NCI-H2081 (cell line): Measurements from ENCODE around the gene RNF2.
"Not testable (repeated sequence)": the region's sequence is repeated elsewhere in the genome, so short reads cannot be mapped to it uniquely, and the experiment has no call there.

ENCODE experiments used
- DNase-seq, 2 experiments: peaks; one replicate each; lab custom pipeline; 2025; lab: John Stamatoyannopoulos, UW

Gene RNF2

DNA sequence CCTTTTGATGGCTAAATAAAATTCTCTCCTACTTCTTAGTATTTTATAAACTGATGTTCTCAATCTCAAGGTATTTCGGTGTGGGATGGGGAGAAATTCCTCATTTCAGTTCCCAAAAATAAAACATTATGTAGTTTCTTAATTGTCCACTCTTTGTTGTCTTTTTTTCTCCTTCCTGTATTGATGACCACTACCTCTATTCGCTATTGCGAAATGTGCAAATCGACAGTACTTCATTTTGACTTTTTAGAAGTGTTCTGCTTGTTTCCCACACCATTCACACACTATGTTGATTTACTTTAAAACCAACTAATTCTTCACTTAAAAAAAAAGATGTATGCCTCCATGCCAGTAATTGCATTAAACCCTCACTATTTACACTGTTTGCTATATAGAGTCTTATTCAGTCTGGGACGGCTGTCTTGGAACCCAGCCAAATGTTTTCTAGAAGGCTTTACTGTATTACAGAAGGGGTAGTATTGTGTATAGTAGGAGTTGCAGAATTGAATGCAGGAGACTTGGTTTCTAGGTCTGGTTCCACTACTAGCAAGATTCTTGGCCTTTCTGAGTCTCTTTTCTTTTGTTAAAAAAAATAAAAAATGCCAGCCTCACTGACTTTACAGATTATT, 5.6 kb downstream of the RNF2 start:
- DNase-seq = peak; percentile 12 to 38

DNA sequence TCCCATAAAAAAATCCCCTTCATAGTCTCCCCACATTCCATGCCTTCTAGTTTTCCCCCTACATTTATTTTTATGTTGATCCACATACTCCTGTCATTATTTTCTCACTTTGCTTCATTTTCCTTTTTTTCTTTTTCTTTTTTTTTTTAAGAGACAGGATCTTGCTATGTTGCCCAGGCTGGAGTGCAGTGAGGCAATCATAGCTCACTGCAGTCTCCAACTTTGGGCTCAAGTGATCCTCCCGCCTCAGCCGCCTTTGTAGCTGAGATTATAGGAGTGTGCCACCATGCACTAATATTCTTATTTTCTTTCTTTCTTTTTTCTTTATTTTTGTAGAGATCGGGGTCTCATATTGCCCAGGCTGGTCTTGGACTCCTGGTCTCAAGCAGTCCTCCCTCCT, 7.8 kb downstream of the RNF2 start:
- DNase-seq = no peak

GRCh38 chr1:185054365-185055060, 9.2 kb downstream of the RNF2 start:
- no peak for DNase-seq

- no peak for DNase-seq
Observed at GRCh38 chr1:185058110-185058509, 12.8 kb downstream of the RNF2 start.

DNA sequence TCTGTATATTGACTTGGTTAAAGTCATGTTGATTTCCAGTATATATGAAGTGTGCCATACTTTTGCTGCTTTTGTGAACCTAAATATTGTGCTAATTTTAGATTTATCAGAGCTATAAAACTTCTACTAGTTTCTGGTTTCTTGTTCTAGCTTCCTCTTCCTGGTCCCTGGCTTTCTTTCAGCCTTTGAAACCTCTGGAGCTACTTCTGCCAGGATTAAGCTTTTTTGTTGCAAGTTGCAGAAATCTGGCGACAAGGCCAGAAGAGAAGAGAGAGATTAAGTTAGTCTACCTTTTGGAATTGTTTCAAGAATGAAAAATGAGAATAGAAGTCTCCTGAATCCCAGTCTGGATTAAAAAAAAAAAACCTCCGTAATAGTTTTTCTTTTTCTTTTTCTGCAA, 13.5 kb downstream of the RNF2 start:
- no peak for DNase-seq

GRCh38 chr1:185059950-185060571, 14.7 kb downstream of the RNF2 start:
- DNase-seq = no peak

GRCh38 chr1:185062710-185063370, 17.5 kb downstream of the RNF2 start:
- DNase-seq = no peak

DNA sequence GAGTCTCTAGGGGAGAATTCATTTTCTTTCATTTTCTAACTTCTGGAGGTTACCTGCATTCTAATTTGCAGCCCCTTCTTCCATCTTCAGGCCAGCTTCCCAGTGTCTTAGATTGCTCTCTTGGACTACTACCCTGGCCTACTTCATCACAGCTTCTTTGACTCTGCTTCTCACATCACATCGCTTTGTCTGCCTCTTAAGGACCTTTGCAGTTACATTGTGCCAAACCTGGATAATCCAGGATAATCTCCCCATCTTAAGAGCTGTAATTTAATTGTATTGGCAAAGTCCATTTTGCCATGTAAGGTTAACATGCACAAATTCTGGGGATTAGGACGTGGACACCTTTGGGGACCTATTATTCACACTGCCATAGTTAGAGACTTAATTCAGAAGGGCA, 18.4 kb downstream of the RNF2 start:
- no peak for DNase-seq

GRCh38 chr1:185065006-185065405, 19.6 kb downstream of the RNF2 start:
- not testable (repeated sequence) for DNase-seq

DNA sequence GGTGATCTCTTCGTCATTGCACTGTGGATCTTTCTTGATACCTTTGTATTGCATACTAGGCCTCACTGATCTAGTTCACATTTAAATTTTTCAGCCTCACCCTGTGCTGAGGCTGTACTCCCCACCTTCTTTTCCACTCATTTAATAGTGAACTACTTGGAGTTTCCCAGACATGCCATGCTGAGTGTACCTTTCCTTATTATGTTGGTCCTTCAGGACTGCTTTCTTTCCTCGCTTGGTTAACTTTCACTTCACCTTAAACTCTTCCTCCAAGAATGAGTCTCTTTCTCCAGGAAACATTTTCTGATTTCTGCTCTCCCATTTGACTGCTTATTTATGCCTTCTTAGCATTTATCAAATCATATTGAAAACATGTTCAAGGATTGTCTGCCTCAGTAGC, 20.8 kb downstream of the RNF2 start:
- DNase-seq = no peak

DNA sequence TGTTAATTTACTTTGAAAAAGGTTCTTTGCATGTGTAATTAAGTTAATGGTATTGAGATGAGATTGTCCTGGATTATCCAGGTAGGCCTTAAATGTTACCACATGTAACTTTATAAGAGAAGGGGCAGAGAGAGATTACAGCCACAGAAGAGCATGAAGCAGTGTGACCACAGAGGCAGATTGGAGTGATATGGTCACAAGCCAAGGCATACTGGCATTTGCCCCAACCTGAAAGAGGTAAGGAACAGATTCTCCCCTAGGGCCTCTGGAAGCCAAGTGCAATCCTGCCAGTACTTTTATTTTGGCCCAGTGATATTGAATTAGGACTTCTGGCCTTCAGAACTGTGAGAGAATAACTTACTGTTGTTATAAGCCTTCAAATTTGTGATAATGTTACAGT, 23.0 kb downstream of the RNF2 start:
- no peak for DNase-seq

DNA sequence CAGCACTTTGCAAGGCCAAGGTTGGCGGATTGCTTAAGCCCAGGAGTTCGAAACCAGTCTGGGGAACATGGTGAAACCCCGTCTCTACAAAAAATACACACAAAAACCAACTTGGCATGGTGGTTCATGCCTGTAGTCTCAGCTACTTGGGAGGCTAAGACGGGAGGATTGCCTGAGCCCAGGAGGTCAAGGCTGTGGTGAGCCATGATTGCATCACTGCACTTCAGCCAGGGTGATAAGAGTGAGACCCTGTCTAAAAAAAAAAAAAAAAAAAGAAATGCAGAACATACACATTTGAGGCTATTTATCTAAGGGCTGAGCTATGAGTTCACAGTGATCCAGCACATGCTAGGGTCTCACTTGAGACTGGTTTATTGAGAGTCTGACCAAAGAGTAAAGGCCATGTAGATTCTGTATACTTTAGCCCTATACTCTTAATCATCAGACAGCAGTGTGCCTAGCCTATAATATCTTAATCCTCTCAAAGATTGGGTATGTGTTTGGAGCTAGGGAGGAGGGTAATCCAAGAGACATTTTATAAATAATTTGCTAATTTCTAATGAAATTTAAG, 23.9 kb downstream of the RNF2 start:
- no peak for DNase-seq

DNA sequence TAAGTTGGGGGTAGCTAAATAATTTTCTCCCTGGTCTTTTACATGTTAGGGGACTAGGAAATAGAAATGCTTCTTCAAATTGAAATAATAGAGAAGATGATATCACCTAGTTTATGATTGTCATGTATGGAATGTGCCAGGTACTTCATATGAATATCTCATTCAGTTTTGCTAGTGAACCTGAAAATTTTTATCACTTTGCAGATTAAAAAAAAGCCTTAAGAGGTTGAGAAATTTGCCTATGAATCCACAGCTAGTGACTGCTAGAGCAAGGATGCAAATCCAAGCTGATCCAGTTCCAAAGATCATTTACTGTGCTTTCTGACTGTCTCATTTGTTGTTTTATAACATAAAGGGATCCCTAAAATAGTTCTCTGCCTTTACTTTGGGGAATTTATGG, 24.7 kb downstream of the RNF2 start:
- DNase-seq = no peak

- DNase-seq = no peak
Observed at GRCh38 chr1:185073725-185074124, 28.4 kb downstream of the RNF2 start.

DNA sequence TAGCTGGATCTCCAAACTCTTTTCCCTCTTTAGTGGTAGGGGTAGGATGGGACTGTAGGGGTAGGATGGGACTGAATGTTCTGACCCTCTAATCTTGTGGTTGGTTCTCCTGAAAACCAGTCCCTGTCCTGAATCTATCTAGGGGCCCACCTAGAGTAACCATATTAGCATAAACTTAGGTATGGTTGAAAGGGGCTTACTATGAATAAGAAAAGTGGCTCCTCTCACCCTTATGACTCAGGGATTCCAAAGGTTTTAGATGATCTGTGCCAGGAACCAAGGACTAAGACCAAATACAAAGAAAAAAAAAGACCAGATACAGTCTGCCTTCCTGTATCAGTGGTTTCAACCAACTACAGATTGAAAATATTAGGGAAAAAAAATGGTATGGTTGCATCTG, 28.9 kb downstream of the RNF2 start:
- no peak for DNase-seq

- no peak for DNase-seq
Observed at GRCh38 chr1:185075476-185075875, 30.1 kb downstream of the RNF2 start.

DNA sequence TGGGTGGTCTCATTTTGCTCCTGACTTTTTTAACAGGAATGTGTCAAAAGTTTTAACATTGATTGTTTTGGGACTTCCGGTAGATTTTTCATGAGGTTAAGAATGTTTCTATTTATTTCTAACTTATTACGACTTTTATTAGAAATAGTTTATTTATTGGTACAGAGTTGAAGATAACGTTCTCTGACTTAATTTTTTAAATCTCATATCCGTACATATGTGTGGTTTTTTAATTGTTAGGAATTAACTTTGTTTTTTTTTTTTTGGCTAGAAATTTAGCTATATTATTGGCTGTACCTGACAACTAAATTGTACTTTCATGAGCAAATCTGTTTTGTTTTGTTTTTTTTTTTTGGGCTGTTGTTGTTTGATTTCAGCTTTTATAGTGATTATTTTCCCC, 32.0 kb downstream of the RNF2 start:
- no peak for DNase-seq

DNA sequence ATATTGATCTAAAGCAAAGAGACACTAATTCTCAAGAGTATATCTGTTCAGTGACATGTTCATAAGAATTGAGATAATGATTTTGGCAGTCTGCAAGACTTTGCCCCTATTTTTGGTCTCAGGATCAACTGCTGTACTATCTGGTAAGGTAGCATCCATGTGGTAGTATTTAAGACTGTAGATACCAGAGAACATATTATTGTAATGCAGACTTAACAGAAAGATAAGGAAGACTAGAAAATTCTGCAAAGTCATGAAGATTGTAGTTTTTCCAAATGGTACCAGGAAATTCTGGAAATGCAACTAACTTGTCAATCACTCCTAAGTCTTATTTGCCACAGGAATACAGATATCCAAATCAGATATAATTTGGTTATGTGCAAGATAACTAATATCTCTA, 35.1 kb downstream of the RNF2 start:
- no peak for DNase-seq

DNA sequence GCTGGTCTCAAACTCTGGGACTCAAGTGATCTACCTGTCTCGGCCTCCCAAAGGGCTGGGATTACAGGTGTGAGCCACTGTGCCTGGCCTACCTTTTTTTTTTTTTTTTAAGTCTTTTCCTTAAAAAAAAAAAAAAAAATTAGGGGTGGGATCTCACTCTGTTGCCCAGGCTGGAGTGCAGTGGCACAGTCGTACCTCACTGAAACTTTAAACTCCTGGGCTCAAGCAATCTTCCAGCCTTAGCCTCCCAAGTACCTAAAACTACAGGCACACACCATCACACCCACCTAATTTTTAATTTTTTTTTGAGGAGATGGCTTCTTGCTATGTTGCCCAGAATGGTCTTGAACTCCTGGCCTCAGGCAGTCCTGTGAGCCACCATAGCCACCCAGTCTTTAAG, 38.5 kb downstream of the RNF2 start:
- DNase-seq = no peak

GRCh38 chr1:185087101-185087500, 41.7 kb downstream of the RNF2 start:
- DNase-seq = no peak

GRCh38 chr1:185087746-185088145, 42.4 kb downstream of the RNF2 start:
- DNase-seq = no peak

DNA sequence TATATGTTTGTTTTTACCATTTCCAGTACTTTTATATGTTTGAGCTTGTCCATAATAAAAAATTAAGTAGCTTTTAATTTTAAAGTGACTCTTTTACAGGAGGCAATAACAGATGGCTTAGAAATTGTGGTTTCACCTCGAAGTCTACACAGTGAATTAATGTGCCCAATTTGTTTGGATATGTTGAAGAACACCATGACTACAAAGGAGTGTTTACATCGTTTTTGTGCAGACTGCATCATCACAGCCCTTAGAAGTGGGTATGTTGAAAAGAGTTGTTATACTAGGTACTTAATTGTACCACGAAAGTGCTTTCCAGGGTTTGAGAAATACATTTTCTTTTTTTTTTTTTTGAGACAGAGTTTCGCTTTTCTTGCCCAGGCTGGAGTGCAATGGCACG, 46.1 kb downstream of the RNF2 start:
- peak in 1 of 2 experiments; percentile 42 for DNase-seq

GRCh38 chr1:185094761-185095160, 49.4 kb downstream of the RNF2 start:
- DNase-seq = no peak
